RPMI8226 (cell line): ENCODE data around the gene CBLIF.
"Not testable (repeated sequence)": the region's sequence is repeated elsewhere in the genome, so short reads cannot be mapped to it uniquely, and the experiment has no call there.

Experiments
- DNase-seq: peaks from one replicate; pipeline ENCODE4 v3.0.0-alpha.2; 2015

CBLIF gene

DNA sequence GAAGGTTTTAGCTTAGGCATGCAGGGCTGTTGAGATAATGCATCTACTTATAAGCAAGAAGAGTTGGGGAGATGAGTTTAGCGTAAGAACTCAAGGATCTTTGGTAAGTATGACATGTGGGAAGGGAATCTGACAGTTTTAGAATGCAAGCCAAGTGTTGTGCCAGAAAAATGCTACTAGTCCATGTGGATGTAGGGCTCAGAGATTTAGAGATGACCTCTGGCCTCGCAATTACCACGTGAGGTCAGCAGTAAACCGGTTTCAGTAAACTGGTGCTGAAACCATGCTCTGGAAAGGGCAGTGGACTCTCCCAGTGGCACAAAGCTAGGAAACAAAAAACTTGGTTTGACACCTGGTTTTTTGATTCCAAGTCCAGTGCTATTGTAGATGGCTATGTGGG, 53.7 kb downstream of the CBLIF start:
- DNase-seq = no peak

DNA sequence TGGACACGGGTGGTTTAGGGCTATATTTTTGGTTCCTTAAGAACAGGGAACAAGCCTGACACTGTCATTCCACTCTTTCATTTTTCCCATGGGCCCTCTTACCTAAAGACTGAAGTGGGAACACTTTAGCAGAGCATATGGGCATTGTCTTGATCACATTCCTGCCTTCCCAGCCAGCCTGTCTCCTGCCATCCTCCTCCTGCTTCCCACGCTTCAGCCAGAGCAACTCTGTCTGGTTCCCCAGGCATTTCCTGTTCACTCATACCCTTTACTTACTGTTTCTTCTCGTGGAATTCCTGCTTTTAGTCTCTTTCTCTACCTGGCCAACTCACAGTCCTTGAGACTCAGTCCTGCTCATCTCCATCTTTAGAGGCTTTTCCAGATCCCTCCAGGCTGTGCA, 57.5 kb downstream of the CBLIF start:
- DNase-seq = no peak

DNA sequence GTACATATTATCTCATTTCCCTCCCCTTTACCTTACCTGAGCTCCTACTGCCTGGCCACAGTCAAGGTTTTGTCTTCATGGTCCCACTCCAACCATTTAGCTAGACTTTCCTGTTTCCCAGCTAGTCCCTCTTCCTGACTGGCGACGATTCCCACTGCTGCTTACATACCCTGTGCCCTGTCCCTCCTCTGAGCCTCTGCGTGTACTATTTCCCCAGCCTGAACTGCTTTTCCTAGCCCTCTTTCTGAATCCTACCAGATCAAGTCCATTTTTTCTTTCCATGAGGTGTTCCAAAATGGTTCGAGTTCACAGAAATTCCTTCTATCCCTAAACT, 58.1 kb downstream of the CBLIF start:
- no peak for DNase-seq

DNA sequence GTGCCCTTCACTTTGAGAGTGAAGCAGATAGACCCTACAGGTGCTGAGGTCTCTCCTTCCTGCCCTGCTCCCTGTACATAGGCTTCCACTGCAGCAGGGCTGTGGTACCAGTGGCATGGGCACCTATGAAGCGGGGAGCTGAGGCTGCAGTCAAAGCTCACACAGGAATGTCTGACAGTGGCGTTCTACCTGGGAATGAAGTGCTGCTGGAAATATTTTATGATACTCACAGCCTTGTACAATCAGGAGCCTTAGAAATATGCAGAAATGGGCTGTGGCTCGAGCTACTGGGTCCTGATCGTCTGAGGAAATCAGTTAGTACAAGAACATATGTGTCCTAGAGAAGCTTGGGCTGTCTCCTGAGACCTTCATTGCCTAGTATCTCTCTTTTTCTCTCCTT, 59.5 kb downstream of the CBLIF start:
- no peak for DNase-seq

DNA sequence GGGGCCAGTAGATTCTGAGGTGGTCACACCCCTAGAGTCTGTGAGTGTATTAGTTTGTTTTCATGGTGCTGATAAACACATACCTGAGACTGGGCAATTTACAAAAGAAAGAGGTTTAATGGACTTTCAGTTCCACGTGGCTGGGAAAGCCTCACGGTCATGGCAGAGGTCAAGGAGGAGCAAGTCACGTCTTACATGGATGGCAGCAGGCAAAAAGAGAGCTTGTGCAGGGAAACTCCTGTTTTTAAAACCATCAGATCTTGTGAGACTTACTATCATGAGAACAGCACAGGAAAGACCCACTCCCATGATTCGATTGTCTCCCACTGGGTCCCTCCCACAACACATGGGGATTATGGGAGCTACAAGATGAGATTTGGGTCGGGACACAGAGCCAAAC, 60.9 kb downstream of the CBLIF start:
- not testable (repeated sequence) for DNase-seq

DNA sequence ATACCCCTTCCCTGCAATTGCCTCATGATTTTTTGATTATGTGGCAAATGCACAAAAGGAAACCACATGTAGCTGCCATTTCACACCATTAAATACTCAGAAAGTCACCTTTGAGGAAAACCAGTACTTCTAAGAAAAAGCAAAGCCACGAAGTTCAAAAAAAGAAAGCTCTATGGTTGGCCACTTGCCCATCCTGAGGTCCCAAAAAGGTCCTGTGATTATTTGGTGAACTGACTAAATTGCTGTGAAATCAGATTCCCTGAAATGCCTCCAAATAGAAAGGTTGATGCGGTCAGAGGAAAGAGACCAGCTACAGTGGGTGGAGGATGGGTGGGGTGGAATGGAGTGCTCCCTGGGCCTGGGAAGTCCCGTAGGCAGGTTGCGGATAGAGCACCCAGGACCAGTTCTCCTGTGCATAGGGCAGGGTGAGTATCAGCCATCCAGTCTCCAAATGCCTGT, 61.6 kb downstream of the CBLIF start:
- no peak for DNase-seq

DNA sequence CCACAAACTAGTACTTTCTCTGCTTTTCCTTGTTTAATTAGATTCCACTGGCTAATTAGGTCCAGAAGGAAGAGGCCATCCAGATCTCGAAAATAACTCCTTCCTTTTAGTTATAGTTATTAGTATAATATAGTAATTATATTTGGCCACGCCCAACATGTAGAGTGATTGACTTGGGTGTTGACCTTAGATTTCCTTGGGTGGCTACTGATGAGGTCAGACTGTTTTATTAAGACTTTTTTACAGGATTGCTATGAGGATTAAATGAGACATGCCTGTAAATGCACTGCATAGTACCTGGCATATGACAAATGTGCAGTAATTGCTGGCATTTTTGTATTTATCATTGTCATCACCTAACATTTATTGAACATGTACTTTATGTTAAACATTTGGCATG, 63.2 kb downstream of the CBLIF start:
- no peak for DNase-seq

DNA sequence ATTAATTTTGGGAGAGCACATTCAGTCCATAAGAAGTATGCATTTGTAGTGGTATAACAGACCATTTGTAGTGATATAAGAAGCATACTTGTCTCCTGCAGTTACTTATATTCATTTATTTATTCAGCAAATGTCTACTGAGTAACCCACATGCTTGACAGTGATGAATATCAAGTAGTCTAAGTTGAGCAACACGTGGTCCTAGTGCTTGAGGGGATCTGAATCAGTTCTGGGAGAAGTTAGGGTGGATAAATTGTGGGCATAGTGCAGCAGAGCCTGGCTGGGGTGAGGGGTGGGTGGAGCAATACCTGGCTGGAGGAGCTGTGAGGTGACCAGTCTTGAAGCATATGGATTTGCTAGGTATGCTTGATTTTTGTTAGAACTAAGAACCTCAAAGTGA, 65.8 kb downstream of the CBLIF start:
- no peak for DNase-seq
